ENCODE measurements around the gene ROR2.
A peak's percentile ranks its signal among the peaks of the same experiment; 100 is the strongest.

ROR2 gene

GRCh38 chr9:91725651-91726050 lies 224.4 kb downstream of the ROR2 start:
- H3K27ac Mint-ChIP-seq = no peak overlapping the region
- H3K36me3 Mint-ChIP-seq (ENCODE audit: low read depth) = no peaks in the 10 kb centered on the region
- peaks cover 3% of the 10 kb centered on the region for H3K4me1 Mint-ChIP-seq
- no peaks in the 10 kb centered on the region for H3K9me3 Mint-ChIP-seq
- no peak overlapping the region for H3K4me3 Mint-ChIP-seq
- DNase-seq (no peak), ATAC-seq (no peak)
- H3K27me3 Mint-ChIP-seq = peaks cover 13% of the 10 kb centered on the region

DNA sequence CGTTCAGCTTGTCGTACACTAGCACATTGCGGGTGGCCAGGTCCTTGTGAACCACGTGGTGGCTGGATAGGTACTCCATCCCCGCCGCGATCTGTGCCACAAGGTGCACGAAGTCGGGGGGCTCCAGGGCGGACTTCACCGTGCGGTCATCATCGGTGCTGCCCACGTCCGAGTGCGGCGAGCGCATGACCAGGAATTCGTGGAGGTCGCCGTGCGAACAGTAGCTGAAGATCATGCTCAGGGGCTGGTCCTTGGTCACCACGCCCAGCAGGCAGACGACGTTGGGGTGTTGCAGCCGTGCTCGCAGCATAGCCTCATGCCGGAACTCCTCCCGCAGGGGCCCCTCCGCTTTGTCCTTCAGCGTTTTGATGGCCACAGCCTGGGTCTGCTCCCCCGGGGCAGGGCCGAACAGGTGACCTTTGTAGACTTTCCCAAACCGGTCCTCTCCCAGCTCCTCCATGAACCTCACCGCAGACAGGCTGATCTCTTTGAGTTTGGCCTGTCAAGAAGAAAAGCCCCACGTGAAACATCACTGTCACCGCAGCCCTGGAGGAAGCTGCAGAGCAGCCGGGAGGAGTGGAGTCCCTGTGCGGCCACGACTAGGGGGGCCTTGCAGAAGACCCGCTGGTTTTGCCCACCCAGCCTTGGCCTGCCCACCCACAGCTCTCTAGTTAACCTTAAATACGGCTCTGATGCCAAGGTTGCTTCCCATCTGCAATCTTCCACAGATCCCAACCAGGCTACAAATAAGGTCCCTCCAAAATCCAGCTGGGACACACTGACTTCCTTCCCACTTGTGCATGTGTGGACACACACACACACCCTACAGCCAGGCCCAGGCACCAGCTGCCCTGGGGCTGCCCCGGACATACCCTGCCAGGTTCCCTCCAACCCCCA lies 225.2 kb downstream of the ROR2 start:
- H3K4me1 Mint-ChIP-seq = peaks cover 9% of the 10 kb centered on the region
- ATAC-seq (no peak), DNase-seq (no peak)
- peaks cover 21% of the 10 kb centered on the region for H3K27me3 Mint-ChIP-seq
- no peaks in the 10 kb centered on the region for H3K36me3 Mint-ChIP-seq (ENCODE audit: low read depth)
- H3K9me3 Mint-ChIP-seq = no peaks in the 10 kb centered on the region
- H3K27ac Mint-ChIP-seq = no peak overlapping the region
- H3K4me3 Mint-ChIP-seq = no peak overlapping the region

GRCh38 chr9:91724068-91724440 lies 226.0 kb downstream of the ROR2 start:
- no peak for DNase-seq
- ATAC-seq = no peak
- Mint-ChIP-seq H3K9me3 (no peaks in the 10 kb centered on the region), H3K4me3 (no peak overlapping the region), H3K36me3 (ENCODE audit: low read depth) (no peaks in the 10 kb centered on the region), H3K27me3 (peaks cover 27% of the 10 kb centered on the region), H3K4me1 (peaks cover 11% of the 10 kb centered on the region), H3K27ac (no peak overlapping the region)

DNA sequence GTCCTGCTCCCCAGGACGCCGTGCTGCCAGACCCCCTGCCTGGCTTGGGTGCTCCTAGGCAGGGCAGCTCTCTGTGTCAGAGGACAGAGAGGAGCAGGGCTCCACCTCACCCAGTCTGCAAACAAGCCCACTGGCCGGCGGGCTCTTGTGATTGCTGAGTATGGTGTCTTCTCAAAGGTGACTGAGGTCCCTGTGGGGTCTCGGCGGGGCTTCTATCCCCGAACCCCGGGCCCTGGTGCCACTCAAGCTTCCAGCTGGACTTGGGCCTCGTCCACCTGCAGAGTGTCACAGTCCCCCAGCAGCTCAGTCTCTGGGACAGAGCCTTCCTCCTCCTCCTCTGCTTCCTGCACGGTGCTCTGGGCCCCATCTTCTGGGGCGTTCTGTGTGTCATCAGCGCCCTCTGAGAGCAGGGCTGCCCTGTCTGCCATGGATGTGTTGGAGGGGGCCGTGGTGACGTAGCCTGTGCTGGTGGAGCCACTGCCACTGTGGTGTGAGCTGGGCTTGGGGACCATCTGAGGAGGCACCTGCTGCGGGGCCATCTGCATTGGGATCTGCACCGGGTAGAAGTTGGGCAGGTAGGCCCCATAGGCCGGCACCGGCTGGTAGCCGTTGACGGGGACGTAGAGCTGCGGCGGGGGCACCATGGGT lies 226.5 kb downstream of the ROR2 start:
- no peak overlapping the region for H3K4me3 Mint-ChIP-seq
- H3K9me3 Mint-ChIP-seq = no peaks in the 10 kb centered on the region
- DNase-seq (no peak), ATAC-seq (no peak)
- no peak overlapping the region for H3K27ac Mint-ChIP-seq
- H3K27me3 Mint-ChIP-seq = peaks cover 29% of the 10 kb centered on the region
- H3K36me3 Mint-ChIP-seq (ENCODE audit: low read depth) = no peaks in the 10 kb centered on the region
- H3K4me1 Mint-ChIP-seq = peaks cover 11% of the 10 kb centered on the region

DNA sequence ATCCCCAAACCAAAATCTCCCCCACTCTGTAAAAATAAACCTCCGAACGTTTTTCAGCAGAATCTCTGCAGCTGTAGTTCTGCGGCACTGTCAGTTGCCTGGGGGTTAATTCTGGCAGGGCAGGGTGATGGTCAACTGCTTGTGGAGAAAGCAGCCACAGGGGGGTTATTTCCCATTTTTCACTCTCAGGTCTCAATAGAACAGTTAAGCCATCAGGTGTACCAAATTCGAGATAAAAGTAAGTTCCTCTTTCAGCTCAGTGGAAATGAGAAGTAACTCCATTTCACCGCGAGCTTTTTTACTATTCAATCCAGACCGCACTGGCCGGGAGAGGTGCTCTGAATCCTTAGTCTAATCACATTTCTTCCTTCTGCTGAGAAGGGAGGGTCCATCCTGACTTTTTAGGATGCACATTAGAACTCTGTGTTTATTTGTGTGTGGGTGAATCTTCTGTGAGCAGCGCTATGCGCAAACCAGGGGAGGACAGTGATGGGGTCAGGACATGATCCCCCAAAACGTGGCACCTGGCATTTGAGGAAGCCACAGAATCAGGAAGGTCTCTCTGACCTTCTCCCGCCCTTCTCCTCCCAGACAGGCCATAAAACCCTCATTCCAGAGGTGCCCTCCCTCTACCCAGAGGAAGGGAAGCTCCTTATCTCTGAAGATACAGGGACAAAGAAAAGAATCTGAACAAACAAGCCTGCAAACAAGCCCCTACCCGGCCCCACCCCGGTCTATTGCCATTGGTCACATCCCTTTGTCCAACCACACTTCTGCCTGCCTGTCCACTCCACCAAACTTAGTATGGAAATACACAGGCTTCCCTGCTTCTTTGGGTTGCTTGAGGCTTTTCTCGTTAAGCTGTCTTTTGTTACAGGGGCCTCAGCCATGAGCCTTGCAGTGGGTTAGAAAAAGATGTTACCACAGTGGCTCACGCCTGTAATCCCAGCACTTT lies 229.0 kb downstream of the ROR2 start:
- Mint-ChIP-seq H3K27ac (no peak overlapping the region), H3K4me1 (peaks cover 11% of the 10 kb centered on the region), H3K4me3 (no peak overlapping the region), H3K9me3 (peaks cover 6% of the 10 kb centered on the region), H3K36me3 (ENCODE audit: low read depth) (peaks cover 4% of the 10 kb centered on the region), H3K27me3 (peaks cover 44% of the 10 kb centered on the region)
- no peak for DNase-seq
- peak; percentile 17 for ATAC-seq

GRCh38 chr9:91720313-91720712 lies 229.7 kb downstream of the ROR2 start:
- Mint-ChIP-seq H3K27me3 (peaks cover 45% of the 10 kb centered on the region), H3K4me3 (no peak overlapping the region), H3K27ac (no peak overlapping the region), H3K9me3 (peaks cover 6% of the 10 kb centered on the region), H3K4me1 (peaks cover 11% of the 10 kb centered on the region), H3K36me3 (ENCODE audit: low read depth) (peaks cover 4% of the 10 kb centered on the region)
- no peak for DNase-seq
- ATAC-seq = no peak

DNA sequence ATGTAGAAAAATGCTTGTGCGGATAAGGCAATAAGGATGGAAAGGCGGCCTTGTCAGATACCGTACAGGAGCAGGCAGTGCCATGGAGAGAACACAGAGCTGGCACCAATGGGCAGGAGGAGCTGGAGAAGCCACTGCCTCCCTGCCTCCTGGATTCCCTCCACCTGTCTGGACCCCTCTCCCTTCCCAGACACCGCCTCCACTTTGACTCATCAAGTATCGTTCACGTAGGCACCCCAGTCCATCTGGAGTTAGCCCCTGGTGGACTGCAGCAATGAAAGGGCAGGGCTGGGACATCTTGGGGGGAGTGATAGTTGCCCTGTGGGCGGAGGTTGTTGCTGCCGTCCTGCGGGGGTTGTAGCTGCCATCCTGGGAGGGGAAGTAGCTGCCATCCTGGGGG lies 232.0 kb downstream of the ROR2 start:
- DNase-seq = no peak

GRCh38 chr9:91716815-91717214 lies 233.2 kb downstream of the ROR2 start:
- peaks cover 4% of the 10 kb centered on the region for H3K36me3 Mint-ChIP-seq (ENCODE audit: low read depth)
- DNase-seq (no peak), ATAC-seq (no peak)
- no peak overlapping the region for H3K27ac Mint-ChIP-seq
- peaks cover 42% of the 10 kb centered on the region for H3K27me3 Mint-ChIP-seq
- H3K9me3 Mint-ChIP-seq = peaks cover 6% of the 10 kb centered on the region
- H3K4me1 Mint-ChIP-seq = peaks cover 11% of the 10 kb centered on the region
- no peak overlapping the region for H3K4me3 Mint-ChIP-seq

More for the DNA sequence above, 232.0 kb downstream of the ROR2 start:
- peaks cover 4% of the 10 kb centered on the region for H3K36me3 Mint-ChIP-seq (ENCODE audit: low read depth)
- no peak overlapping the region for H3K4me3 Mint-ChIP-seq
- H3K9me3 Mint-ChIP-seq = peaks cover 6% of the 10 kb centered on the region
- peaks cover 11% of the 10 kb centered on the region for H3K4me1 Mint-ChIP-seq
- no peak for ATAC-seq
- peaks cover 46% of the 10 kb centered on the region for H3K27me3 Mint-ChIP-seq
- H3K27ac Mint-ChIP-seq = no peak overlapping the region

DNA sequence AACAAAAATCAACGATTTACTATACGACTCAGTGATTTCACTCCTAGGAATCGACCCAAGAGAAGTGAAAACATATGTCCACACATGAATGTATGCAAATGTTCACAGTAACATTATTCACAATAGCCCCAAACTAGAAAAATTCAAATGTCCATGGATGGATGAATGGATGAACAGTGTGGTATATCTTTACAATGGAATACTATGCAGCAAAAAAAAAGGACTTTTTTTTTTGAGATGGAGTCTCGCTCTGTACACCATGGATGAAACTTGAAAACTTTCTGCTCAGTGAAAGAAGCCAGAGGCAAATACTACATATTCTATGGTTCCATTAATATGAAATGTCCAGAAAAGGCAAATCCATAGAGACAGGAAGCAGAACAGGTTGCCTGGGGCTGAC lies 233.8 kb downstream of the ROR2 start:
- H3K27me3 Mint-ChIP-seq = peaks cover 42% of the 10 kb centered on the region

GRCh38 chr9:91714874-91715615 lies 235.0 kb downstream of the ROR2 start:
- no peak overlapping the region for H3K4me3 Mint-ChIP-seq
- no peak for ATAC-seq
- DNase-seq = no peak
- peaks cover 3% of the 10 kb centered on the region for H3K4me1 Mint-ChIP-seq
- H3K27ac Mint-ChIP-seq = no peak overlapping the region
- H3K9me3 Mint-ChIP-seq = peaks cover 6% of the 10 kb centered on the region
- H3K27me3 Mint-ChIP-seq = peaks cover 31% of the 10 kb centered on the region
- H3K36me3 Mint-ChIP-seq (ENCODE audit: low read depth) = peaks cover 4% of the 10 kb centered on the region

More for the DNA sequence above, 233.8 kb downstream of the ROR2 start:
- no peak overlapping the region for H3K4me3 Mint-ChIP-seq
- H3K4me1 Mint-ChIP-seq = peaks cover 11% of the 10 kb centered on the region
- no peak for DNase-seq
- ATAC-seq = no peak
- peaks cover 6% of the 10 kb centered on the region for H3K9me3 Mint-ChIP-seq
- peaks cover 4% of the 10 kb centered on the region for H3K36me3 Mint-ChIP-seq (ENCODE audit: low read depth)
- H3K27ac Mint-ChIP-seq = no peak overlapping the region

- ATAC-seq (no peak), DNase-seq (peak; percentile 45)
- no peak overlapping the region for H3K27ac Mint-ChIP-seq
- peaks cover 6% of the 10 kb centered on the region for H3K9me3 Mint-ChIP-seq
- H3K36me3 Mint-ChIP-seq (ENCODE audit: low read depth) = peaks cover 4% of the 10 kb centered on the region
- no peaks in the 10 kb centered on the region for H3K4me1 Mint-ChIP-seq
- peaks cover 24% of the 10 kb centered on the region for H3K27me3 Mint-ChIP-seq
- peak overlapping the region; percentile 46 for H3K4me3 Mint-ChIP-seq
Observed at GRCh38 chr9:91714020-91714806, 235.8 kb downstream of the ROR2 start.

- ATAC-seq (no peak), DNase-seq (no peak)
- H3K27me3 Mint-ChIP-seq = peaks cover 19% of the 10 kb centered on the region
- H3K27ac Mint-ChIP-seq = no peak overlapping the region
- H3K9me3 Mint-ChIP-seq = peaks cover 6% of the 10 kb centered on the region
- no peak overlapping the region for H3K4me3 Mint-ChIP-seq
- H3K4me1 Mint-ChIP-seq = no peaks in the 10 kb centered on the region
- H3K36me3 Mint-ChIP-seq (ENCODE audit: low read depth) = peaks cover 4% of the 10 kb centered on the region
Observed at GRCh38 chr9:91712811-91713210, 237.2 kb downstream of the ROR2 start.
